ENCODE results near the gene ETV3L.

ETV3L gene

DNA sequence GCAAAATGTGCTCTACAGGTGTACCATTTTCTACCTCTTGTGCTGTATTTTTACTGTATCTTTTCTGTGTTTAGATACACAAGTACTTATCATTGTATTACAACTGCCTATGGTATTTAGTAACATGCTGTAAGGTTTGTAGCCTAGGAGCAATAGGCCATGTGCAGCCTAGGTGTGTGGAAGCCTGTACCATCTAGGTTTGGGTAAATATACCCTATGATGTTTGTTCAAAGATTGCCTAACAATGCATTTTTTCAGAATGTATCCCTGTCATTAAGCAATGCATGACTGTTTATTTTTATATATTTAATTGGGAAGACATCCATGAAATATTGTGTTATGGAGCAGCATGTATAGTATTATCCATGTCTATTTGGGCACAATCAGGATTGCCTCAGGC, 11.0 kb downstream of the ETV3L start:
- no peak for ATAC-seq
- TF ChIP-seq BACH2 (CRISPR knock-in tag; IDR thresholded peaks at IDR 0.05; ENCODE audit: borderline replicate concordance) (no peak), CSDC2 (CRISPR knock-in tag; IDR thresholded peaks at IDR 0.05) (no peak), PPARA (CRISPR knock-in tag; IDR thresholded peaks at IDR 0.05; ENCODE audit: borderline replicate concordance) (no peak), ZNF70 (CRISPR knock-in tag; IDR thresholded peaks at IDR 0.05) (no peak), TCF4 (CRISPR knock-in tag; IDR thresholded peaks at IDR 0.05; ENCODE audit: borderline replicate concordance) (no peak), TOX (CRISPR knock-in tag; IDR thresholded peaks at IDR 0.05; ENCODE audit: borderline replicate concordance) (no peak), ARNTL (CRISPR knock-in tag; IDR thresholded peaks at IDR 0.05; ENCODE audit: borderline replicate concordance, low read depth) (no peak), ESRRG (CRISPR knock-in tag; IDR thresholded peaks at IDR 0.05) (no peak), ZNF565 (CRISPR knock-in tag; conservative IDR thresholded peaks at IDR 0.05; ENCODE audit: low read depth) (no peak), ZC3H10 (CRISPR knock-in tag; IDR thresholded peaks at IDR 0.05) (no peak), ZFP30 (CRISPR knock-in tag; IDR thresholded peaks at IDR 0.05) (no peak), OSR1 (CRISPR knock-in tag; IDR thresholded peaks at IDR 0.05) (no peak), SNAI2 (CRISPR knock-in tag; IDR thresholded peaks at IDR 0.05) (no peak), ZFP3 (CRISPR knock-in tag; IDR thresholded peaks at IDR 0.05) (no peak), RARB (CRISPR knock-in tag; IDR thresholded peaks at IDR 0.05) (no peak)
- TF ChIP-seq, protein P1, sequence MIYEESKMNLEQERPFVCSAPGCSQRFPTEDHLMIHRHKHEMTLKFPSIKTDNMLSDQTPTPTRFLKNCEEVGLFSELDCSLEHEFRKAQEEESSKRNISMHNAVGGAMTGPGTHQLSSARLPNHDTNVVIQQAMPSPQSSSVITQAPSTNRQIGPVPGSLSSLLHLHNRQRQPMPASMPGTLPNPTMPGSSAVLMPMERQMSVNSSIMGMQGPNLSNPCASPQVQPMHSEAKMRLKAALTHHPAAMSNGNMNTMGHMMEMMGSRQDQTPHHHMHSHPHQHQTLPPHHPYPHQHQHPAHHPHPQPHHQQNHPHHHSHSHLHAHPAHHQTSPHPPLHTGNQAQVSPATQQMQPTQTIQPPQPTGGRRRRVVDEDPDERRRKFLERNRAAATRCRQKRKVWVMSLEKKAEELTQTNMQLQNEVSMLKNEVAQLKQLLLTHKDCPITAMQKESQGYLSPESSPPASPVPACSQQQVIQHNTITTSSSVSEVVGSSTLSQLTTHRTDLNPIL (CRISPR knock-in tag; IDR thresholded peaks at IDR 0.05; ENCODE audit: low read depth): no peak
- TF ChIP-seq, protein P2, sequence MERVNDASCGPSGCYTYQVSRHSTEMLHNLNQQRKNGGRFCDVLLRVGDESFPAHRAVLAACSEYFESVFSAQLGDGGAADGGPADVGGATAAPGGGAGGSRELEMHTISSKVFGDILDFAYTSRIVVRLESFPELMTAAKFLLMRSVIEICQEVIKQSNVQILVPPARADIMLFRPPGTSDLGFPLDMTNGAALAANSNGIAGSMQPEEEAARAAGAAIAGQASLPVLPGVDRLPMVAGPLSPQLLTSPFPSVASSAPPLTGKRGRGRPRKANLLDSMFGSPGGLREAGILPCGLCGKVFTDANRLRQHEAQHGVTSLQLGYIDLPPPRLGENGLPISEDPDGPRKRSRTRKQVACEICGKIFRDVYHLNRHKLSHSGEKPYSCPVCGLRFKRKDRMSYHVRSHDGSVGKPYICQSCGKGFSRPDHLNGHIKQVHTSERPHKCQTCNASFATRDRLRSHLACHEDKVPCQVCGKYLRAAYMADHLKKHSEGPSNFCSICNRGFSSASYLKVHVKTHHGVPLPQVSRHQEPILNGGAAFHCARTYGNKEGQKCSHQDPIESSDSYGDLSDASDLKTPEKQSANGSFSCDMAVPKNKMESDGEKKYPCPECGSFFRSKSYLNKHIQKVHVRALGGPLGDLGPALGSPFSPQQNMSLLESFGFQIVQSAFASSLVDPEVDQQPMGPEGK (CRISPR knock-in tag; IDR thresholded peaks at IDR 0.05; ENCODE audit: borderline replicate concordance): no peak
- TF ChIP-seq, protein P3, sequence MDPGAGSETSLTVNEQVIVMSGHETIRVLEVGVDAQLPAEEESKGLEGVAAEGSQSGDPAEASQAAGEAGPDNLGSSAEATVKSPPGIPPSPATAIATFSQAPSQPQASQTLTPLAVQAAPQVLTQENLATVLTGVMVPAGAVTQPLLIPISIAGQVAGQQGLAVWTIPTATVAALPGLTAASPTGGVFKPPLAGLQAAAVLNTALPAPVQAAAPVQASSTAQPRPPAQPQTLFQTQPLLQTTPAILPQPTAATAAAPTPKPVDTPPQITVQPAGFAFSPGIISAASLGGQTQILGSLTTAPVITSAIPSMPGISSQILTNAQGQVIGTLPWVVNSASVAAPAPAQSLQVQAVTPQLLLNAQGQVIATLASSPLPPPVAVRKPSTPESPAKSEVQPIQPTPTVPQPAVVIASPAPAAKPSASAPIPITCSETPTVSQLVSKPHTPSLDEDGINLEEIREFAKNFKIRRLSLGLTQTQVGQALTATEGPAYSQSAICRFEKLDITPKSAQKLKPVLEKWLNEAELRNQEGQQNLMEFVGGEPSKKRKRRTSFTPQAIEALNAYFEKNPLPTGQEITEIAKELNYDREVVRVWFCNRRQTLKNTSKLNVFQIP (CRISPR knock-in tag; IDR thresholded peaks at IDR 0.05; ENCODE audit: borderline replicate concordance, low read depth): no peak
- TF ChIP-seq, protein P4, sequence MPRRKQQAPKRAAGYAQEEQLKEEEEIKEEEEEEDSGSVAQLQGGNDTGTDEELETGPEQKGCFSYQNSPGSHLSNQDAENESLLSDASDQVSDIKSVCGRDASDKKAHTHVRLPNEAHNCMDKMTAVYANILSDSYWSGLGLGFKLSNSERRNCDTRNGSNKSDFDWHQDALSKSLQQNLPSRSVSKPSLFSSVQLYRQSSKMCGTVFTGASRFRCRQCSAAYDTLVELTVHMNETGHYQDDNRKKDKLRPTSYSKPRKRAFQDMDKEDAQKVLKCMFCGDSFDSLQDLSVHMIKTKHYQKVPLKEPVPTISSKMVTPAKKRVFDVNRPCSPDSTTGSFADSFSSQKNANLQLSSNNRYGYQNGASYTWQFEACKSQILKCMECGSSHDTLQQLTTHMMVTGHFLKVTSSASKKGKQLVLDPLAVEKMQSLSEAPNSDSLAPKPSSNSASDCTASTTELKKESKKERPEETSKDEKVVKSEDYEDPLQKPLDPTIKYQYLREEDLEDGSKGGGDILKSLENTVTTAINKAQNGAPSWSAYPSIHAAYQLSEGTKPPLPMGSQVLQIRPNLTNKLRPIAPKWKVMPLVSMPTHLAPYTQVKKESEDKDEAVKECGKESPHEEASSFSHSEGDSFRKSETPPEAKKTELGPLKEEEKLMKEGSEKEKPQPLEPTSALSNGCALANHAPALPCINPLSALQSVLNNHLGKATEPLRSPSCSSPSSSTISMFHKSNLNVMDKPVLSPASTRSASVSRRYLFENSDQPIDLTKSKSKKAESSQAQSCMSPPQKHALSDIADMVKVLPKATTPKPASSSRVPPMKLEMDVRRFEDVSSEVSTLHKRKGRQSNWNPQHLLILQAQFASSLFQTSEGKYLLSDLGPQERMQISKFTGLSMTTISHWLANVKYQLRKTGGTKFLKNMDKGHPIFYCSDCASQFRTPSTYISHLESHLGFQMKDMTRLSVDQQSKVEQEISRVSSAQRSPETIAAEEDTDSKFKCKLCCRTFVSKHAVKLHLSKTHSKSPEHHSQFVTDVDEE (CRISPR knock-in tag; IDR thresholded peaks at IDR 0.05): no peak
- TF ChIP-seq, protein P5, sequence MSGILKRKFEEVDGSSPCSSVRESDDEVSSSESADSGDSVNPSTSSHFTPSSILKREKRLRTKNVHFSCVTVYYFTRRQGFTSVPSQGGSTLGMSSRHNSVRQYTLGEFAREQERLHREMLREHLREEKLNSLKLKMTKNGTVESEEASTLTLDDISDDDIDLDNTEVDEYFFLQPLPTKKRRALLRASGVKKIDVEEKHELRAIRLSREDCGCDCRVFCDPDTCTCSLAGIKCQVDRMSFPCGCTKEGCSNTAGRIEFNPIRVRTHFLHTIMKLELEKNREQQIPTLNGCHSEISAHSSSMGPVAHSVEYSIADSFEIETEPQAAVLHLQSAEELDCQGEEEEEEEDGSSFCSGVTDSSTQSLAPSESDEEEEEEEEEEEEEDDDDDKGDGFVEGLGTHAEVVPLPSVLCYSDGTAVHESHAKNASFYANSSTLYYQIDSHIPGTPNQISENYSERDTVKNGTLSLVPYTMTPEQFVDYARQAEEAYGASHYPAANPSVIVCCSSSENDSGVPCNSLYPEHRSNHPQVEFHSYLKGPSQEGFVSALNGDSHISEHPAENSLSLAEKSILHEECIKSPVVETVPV (CRISPR knock-in tag; IDR thresholded peaks at IDR 0.05): no peak

- no peak for ATAC-seq
Observed at GRCh38 chr1:157087030-157087429, 12.6 kb downstream of the ETV3L start.

More at GRCh38 chr1:157087030-157087429, 12.6 kb downstream of the ETV3L start:
- no peak for TF ChIP-seq TOX (CRISPR knock-in tag; IDR thresholded peaks at IDR 0.05; ENCODE audit: borderline replicate concordance)
- TF ChIP-seq, protein P4 (CRISPR knock-in tag; IDR thresholded peaks at IDR 0.05): no peak
- no peak for TF ChIP-seq BACH2 (CRISPR knock-in tag; IDR thresholded peaks at IDR 0.05; ENCODE audit: borderline replicate concordance)
- TF ChIP-seq, protein P2 (CRISPR knock-in tag; IDR thresholded peaks at IDR 0.05; ENCODE audit: borderline replicate concordance): no peak
- TF ChIP-seq ARNTL (CRISPR knock-in tag; IDR thresholded peaks at IDR 0.05; ENCODE audit: borderline replicate concordance, low read depth): no peak
- TF ChIP-seq, protein P3 (CRISPR knock-in tag; IDR thresholded peaks at IDR 0.05; ENCODE audit: borderline replicate concordance, low read depth): no peak
- TF ChIP-seq OSR1 (CRISPR knock-in tag; IDR thresholded peaks at IDR 0.05): no peak
- no peak for TF ChIP-seq ISL1 (CRISPR knock-in tag; IDR thresholded peaks at IDR 0.05)
- TF ChIP-seq ZNF70 (CRISPR knock-in tag; IDR thresholded peaks at IDR 0.05): no peak
- TF ChIP-seq, protein P1 (CRISPR knock-in tag; IDR thresholded peaks at IDR 0.05; ENCODE audit: low read depth): no peak

Data from SK-N-SH treated with all-trans-retinoic acid at 6 μM for 48 hours (cell line).